Hepatocyte (in vitro differentiated cells): Measurements from ENCODE around the gene MRM1.

Source experiments
- EZH2 ChIP-seq: fragments of 200-600 bp; sonication (generic); IDR thresholded peaks from 2 replicates; pipeline ENCODE4 v1.6.1; 2016; ENCODE audit warnings: antibody characterized with exemption, mild to moderate bottlenecking, borderline replicate concordance
- EZH2phosphoT487 ChIP-seq: fragments of 200-600 bp; sonication (generic); IDR thresholded peaks from one replicate; pipeline ENCODE4 v1.6.1; 2018; ENCODE audit warnings: antibody characterized with exemption, mild to moderate bottlenecking, low read depth, moderate library complexity; ENCODE audit not compliant: unreplicated experiment, severe bottlenecking
- TF ChIP-seq, protein P1 (sequence below): fragments of 200-600 bp; sonication (generic); IDR thresholded peaks from 2 replicates; pipeline ENCODE4 v1.5.1; 2016; ENCODE audit warnings: antibody characterized with exemption, mild to moderate bottlenecking; ENCODE audit not compliant: poor library complexity

DNA sequence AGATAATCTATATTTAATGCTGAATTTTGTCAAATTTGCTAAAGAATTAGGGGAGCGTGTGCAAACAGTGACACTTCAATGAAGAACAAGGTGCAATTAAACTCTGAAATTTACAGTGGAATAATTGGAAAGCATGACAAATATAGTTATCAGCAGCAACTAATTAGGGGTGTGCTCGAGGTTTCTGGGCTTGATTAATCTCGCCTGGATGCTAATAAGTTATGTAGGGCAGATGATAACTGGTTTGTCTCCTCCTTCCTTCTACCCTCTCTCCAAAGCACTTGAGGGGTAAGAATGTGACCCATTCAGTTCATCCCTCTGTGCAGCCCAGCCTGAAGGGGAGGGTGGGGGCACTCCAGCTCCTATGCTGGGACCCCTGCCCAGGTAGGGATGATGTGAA, 21.9 kb downstream of the MRM1 start:
- TF ChIP-seq, protein P1, sequence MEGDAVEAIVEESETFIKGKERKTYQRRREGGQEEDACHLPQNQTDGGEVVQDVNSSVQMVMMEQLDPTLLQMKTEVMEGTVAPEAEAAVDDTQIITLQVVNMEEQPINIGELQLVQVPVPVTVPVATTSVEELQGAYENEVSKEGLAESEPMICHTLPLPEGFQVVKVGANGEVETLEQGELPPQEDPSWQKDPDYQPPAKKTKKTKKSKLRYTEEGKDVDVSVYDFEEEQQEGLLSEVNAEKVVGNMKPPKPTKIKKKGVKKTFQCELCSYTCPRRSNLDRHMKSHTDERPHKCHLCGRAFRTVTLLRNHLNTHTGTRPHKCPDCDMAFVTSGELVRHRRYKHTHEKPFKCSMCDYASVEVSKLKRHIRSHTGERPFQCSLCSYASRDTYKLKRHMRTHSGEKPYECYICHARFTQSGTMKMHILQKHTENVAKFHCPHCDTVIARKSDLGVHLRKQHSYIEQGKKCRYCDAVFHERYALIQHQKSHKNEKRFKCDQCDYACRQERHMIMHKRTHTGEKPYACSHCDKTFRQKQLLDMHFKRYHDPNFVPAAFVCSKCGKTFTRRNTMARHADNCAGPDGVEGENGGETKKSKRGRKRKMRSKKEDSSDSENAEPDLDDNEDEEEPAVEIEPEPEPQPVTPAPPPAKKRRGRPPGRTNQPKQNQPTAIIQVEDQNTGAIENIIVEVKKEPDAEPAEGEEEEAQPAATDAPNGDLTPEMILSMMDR = no peak
- TF ChIP-seq EZH2 (no peak), EZH2phosphoT487 (no peak)
